H9 (cell line): ENCODE results near the gene EML2. TPM values are rescaled to one million over a fixed set of nuclear protein-coding genes. Genes with fewer than 3 reads are reported as not detected.
A peak's percentile ranks its signal among the peaks of the same experiment; 100 is the strongest.

Experiments
- DNase-seq: peaks from one replicate; pipeline ENCODE4 v3.0.0-alpha.2; 2017
- H2AFZ ChIP-seq: one replicate; pipeline ENCODE4 v1.6.1; 2013; ENCODE audit warnings: mild to moderate bottlenecking, low read length, control low read depth, moderate library complexity
- H2AK5ac ChIP-seq: 2 replicates; pipeline ENCODE4 v1.6.1; 2013; ENCODE audit warnings: low read length, control low read depth, mixed read lengths; ENCODE audit not compliant: insufficient read length
- H2BK120ac ChIP-seq: one replicate; pipeline ENCODE4 v1.6.1; 2013; ENCODE audit warnings: low read depth, mild to moderate bottlenecking, low read length, control low read depth, inconsistent platforms; ENCODE audit not compliant: poor library complexity, severe bottlenecking
- H2BK12ac ChIP-seq: 2 replicates; pipeline ENCODE4 v1.6.1; 2013; ENCODE audit warnings: low read length, control low read depth, mixed read lengths, low read depth; ENCODE audit not compliant: insufficient read length
- H2BK15ac ChIP-seq: 2 replicates; pipeline ENCODE4 v1.6.1; 2013; ENCODE audit warnings: low read depth, low read length, control low read depth
- H2BK20ac ChIP-seq: one replicate; pipeline ENCODE4 v1.6.1; 2013; ENCODE audit warnings: low read depth, mild to moderate bottlenecking, low read length, control low read depth, inconsistent platforms; ENCODE audit not compliant: poor library complexity, severe bottlenecking
- H2BK5ac ChIP-seq: 2 replicates; pipeline ENCODE4 v1.6.1; 2013; ENCODE audit warnings: low read length, control low read depth, mixed read lengths; ENCODE audit not compliant: insufficient read length
- H3K14ac ChIP-seq: 2 replicates; pipeline ENCODE4 v1.6.1; 2013; ENCODE audit warnings: low read length, control low read depth; ENCODE audit not compliant: insufficient read depth
- H3K18ac ChIP-seq: 2 replicates; pipeline ENCODE4 v1.6.1; 2013; ENCODE audit warnings: low read depth, mild to moderate bottlenecking, mixed read lengths, low read length, control low read depth; ENCODE audit not compliant: insufficient read length
- H3K23ac ChIP-seq: 2 replicates; pipeline ENCODE4 v1.6.1; 2013; ENCODE audit warnings: low read length, control low read depth, mixed read lengths, low read depth; ENCODE audit not compliant: insufficient read length
- H3K23me2 ChIP-seq: 2 replicates; pipeline ENCODE4 v1.6.1; 2013; ENCODE audit warnings: low read depth, mild to moderate bottlenecking, mixed read lengths, low read length, control low read depth; ENCODE audit not compliant: insufficient read length, poor library complexity, severe bottlenecking
- H3K27ac ChIP-seq: 2 replicates; pipeline ENCODE4 v1.5.1; 2013; ENCODE audit warnings: low read length, control low read depth, mixed read lengths, low read depth; ENCODE audit not compliant: insufficient read length
- H3K27me3 ChIP-seq: 2 replicates; pipeline ENCODE4 v1.6.1; 2013; ENCODE audit warnings: low read length, control low read depth, inconsistent platforms; ENCODE audit not compliant: insufficient read depth
- H3K4ac ChIP-seq: 2 replicates; pipeline ENCODE4 v1.6.1; 2013; ENCODE audit warnings: low read depth, mild to moderate bottlenecking, control low read depth, inconsistent platforms, low read length, moderate library complexity
- H3K4me1 ChIP-seq: 2 replicates; pipeline ENCODE4 v1.6.1; 2013; ENCODE audit warnings: low read length, control low read depth, inconsistent platforms; ENCODE audit not compliant: insufficient read depth
- H3K4me2 ChIP-seq: 2 replicates; pipeline ENCODE4 v1.6.1; 2013; ENCODE audit warnings: low read length, control low read depth, mixed read lengths; ENCODE audit not compliant: insufficient read length, insufficient read depth
- H3K56ac ChIP-seq: 2 replicates; pipeline ENCODE4 v1.6.1; 2013; ENCODE audit warnings: low read depth, mild to moderate bottlenecking, mixed read lengths, low read length, control low read depth; ENCODE audit not compliant: insufficient read length
- H3K79me1 ChIP-seq: 2 replicates; pipeline ENCODE4 v1.6.1; 2013; ENCODE audit warnings: low read depth, mild to moderate bottlenecking, moderate library complexity, low read length, control low read depth, inconsistent platforms; ENCODE audit not compliant: insufficient read depth, poor library complexity, severe bottlenecking
- H3K79me2 ChIP-seq: 2 replicates; pipeline ENCODE4 v1.6.1; 2013; ENCODE audit warnings: low read length, control low read depth, inconsistent platforms; ENCODE audit not compliant: insufficient read depth
- H3K9ac ChIP-seq: 2 replicates; pipeline ENCODE4 v1.6.1; 2013; ENCODE audit warnings: low read length, control low read depth, mixed read lengths; ENCODE audit not compliant: insufficient read length; ENCODE audit errors: extremely low read depth
- H3K9me3 ChIP-seq: one replicate; pipeline ENCODE4 v1.6.1; 2013; ENCODE audit warnings: low read depth, low read length, inconsistent platforms; ENCODE audit not compliant: control insufficient read depth
- H3T11ph ChIP-seq: one replicate; pipeline ENCODE4 v1.6.1; 2013; ENCODE audit warnings: mild to moderate bottlenecking, low read length, control low read depth, inconsistent platforms
- H4K20me1 ChIP-seq: one replicate; pipeline ENCODE4 v1.6.1; 2013; ENCODE audit not compliant: control insufficient read depth, insufficient read length, insufficient read depth
- H4K5ac ChIP-seq: 2 replicates; pipeline ENCODE4 v1.6.1; 2013; ENCODE audit warnings: low read depth, mild to moderate bottlenecking, mixed read lengths, low read length, control low read depth; ENCODE audit not compliant: insufficient read length
- H4K8ac ChIP-seq: replicated peaks from 2 replicates; pipeline ENCODE4 v1.6.1; 2013; ENCODE audit warnings: low read length, control low read depth, mixed read lengths, low read depth; ENCODE audit not compliant: insufficient read length
- H4K91ac ChIP-seq: 2 replicates; pipeline ENCODE4 v1.6.1; 2013; ENCODE audit warnings: low read depth, mild to moderate bottlenecking, moderate library complexity, mixed read lengths, low read length, control low read depth; ENCODE audit not compliant: insufficient read length
- H3K27ac Mint-ChIP-seq, 3 experiments: 2 replicates in 2 of 3; 3 replicates in 1 of 3; pipeline ENCODE4 v1.8.0; 2020 to 2021; ENCODE audit warnings: mixed read lengths in 3 of 3, mild to moderate bottlenecking in 1 of 3, moderate library complexity in 1 of 3
- H3K27me3 Mint-ChIP-seq: 2 replicates; pipeline ENCODE4 v1.8.0; 2021; ENCODE audit warnings: low read depth, mild to moderate bottlenecking, moderate library complexity, mixed read lengths
- H3K36me3 Mint-ChIP-seq, 3 experiments: 2 replicates in 2 of 3; 3 replicates in 1 of 3; pipeline ENCODE4 v1.8.0; 2020 to 2021; ENCODE audit warnings: low read depth in 3 of 3, mixed read lengths in 3 of 3; ENCODE audit not compliant: insufficient read depth in 1 of 3
- H3K4me1 Mint-ChIP-seq, 2 experiments: 2 replicates each; pipeline ENCODE4 v1.8.0; 2020; ENCODE audit warnings: mixed read lengths in 2 of 2
- H3K4me3 Mint-ChIP-seq, 2 experiments: 2 replicates in 1 of 2; 3 replicates in 1 of 2; pipeline ENCODE4 v1.8.0; 2020 to 2021; ENCODE audit warnings: mild to moderate bottlenecking in 2 of 2, mixed read lengths in 2 of 2, moderate library complexity in 1 of 2
- H3K9me3 Mint-ChIP-seq, 2 experiments: 2 replicates in 1 of 2; 3 replicates in 1 of 2; pipeline ENCODE4 v1.8.0; 2020; ENCODE audit warnings: mild to moderate bottlenecking in 2 of 2, mixed read lengths in 2 of 2, moderate library complexity in 1 of 2
- WGBS: extraction: QIAGEN DNeasy Blood & Tissue Kit; methylation state at CpG from one replicate; pipeline ENCODE4 v1.1.7; 2013; ENCODE audit warnings: missing lambda C conversion rate, low lambda C conversion rate, mixed read lengths; ENCODE audit not compliant: insufficient read length; ENCODE audit errors: extremely low coverage; 5-methylcytosine and 5-hydroxymethylcytosine counted together
- total RNA-seq: library from RNA; stranded (reverse); gene quantifications from 2 replicates; pipeline ENCODE4 v1.2.1, GENCODE V29; 2021
- TF ChIP-seq, protein P1 (sequence below): fragments of 200-600 bp; sonication (generic); conservative IDR thresholded peaks from 3 replicates; pipeline ENCODE4 v1.8.0; 2021; ENCODE audit warnings: antibody characterized with exemption, mild to moderate bottlenecking

Gene EML2
- total RNA-seq, 1 experiment from 2014 or later: 22.6 TPM

DNA sequence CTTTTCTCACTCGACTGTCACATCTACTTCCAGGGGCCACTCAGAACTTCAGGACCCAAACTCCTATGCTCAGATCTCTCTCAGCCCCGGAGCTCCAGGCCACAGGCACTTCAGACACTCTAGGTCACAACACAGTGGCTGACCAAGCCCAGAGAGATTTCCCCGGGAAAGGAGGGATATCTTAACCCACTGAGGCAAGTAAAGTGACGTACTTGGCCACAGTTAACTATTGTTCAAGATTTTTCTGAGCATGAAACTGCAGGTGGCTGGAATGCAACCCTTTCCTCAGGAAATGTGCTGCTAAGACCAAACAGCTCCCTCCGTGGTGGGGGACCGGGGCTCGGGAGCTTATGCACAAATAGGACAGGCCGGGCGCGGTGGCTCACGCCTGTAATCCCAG lies 78.5 kb downstream of the EML2 start:
- Histone ChIP-seq H2AK5ac (no peak overlapping the region), H3K23me2 (no peaks in the 10 kb centered on the region), H3K4ac (no peak overlapping the region), H3K4me2 (no peak overlapping the region), H2BK15ac (no peak overlapping the region), H3K9ac (no peak overlapping the region), H3K27me3 (no peaks in the 10 kb centered on the region), H2BK120ac (no peak overlapping the region), H2BK12ac (no peak overlapping the region), H3K79me2 (0 out of 2 replicates have a peak, but pooled peaks cover 2% of the 10 kb centered on the region), H3K27ac (no peak overlapping the region), H3K9me3 (no peaks in the 10 kb centered on the region), H4K5ac (no peak overlapping the region), H3K18ac (no peak overlapping the region), H4K8ac (no peak overlapping the region), H3T11ph (no peak overlapping the region), H2BK5ac (no peak overlapping the region), H2BK20ac (no peak overlapping the region), H3K23ac (no peak overlapping the region), H3K4me1 (peaks cover 4% of the 10 kb centered on the region; the same call in 1 of the 2 replicates), H4K91ac (no peak overlapping the region), H3K14ac (no peak overlapping the region), H2AFZ (no peak overlapping the region), H3K79me1 (no peaks in the 10 kb centered on the region), H3K56ac (no peak overlapping the region), H4K20me1 (no peaks in the 10 kb centered on the region)
- Mint-ChIP-seq H3K27ac (peak overlapping the region in 2 of 3 experiments; percentile 9 to 85; a peak in 2 of 7 replicates), H3K9me3 (no peaks in the 10 kb centered on the region), H3K27me3 (no peaks in the 10 kb centered on the region), H3K4me1 (peaks cover 17 to 18% of the 10 kb centered on the region in 2 experiments), H3K4me3 (no peak overlapping the region), H3K36me3 (no peaks in the 10 kb centered on the region; a peak in 1 of 7 replicates)
- no CpG with 5 or more reads among the region's 11 CpGs for WGBS
- TF ChIP-seq, protein P1, sequence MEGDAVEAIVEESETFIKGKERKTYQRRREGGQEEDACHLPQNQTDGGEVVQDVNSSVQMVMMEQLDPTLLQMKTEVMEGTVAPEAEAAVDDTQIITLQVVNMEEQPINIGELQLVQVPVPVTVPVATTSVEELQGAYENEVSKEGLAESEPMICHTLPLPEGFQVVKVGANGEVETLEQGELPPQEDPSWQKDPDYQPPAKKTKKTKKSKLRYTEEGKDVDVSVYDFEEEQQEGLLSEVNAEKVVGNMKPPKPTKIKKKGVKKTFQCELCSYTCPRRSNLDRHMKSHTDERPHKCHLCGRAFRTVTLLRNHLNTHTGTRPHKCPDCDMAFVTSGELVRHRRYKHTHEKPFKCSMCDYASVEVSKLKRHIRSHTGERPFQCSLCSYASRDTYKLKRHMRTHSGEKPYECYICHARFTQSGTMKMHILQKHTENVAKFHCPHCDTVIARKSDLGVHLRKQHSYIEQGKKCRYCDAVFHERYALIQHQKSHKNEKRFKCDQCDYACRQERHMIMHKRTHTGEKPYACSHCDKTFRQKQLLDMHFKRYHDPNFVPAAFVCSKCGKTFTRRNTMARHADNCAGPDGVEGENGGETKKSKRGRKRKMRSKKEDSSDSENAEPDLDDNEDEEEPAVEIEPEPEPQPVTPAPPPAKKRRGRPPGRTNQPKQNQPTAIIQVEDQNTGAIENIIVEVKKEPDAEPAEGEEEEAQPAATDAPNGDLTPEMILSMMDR: no peak
- no peak for DNase-seq
